Upper lobe of right lung (tissue), 1 donor: ENCODE data around the gene P3H2. TPM values are rescaled to one million over a fixed set of nuclear protein-coding genes. Genes with fewer than 3 reads are reported as not detected.
A peak's percentile ranks its signal among the peaks of the same experiment; 100 is the strongest.

ENCODE experiments used
- ATAC-seq: fragments of 200-7000 bp; cut with Tn5 transposase; one replicate; pipeline ENCODE4 v1.9.1; 2020; ENCODE audit warnings: mild to moderate bottlenecking, moderate library complexity
- DNase-seq: peaks from one replicate; pipeline ENCODE4 v3.0.0-alpha.2; 2020
- H3K27ac ChIP-seq: fragments of 200-600 bp; one replicate; pipeline ENCODE4 v1.8.0; 2022
- H3K27me3 ChIP-seq: fragments of 200-600 bp; one replicate; pipeline ENCODE4 v1.8.0; 2022; ENCODE audit warnings: mild to moderate bottlenecking
- H3K36me3 ChIP-seq: fragments of 200-600 bp; one replicate; pipeline ENCODE4 v1.8.0; 2022
- H3K4me1 ChIP-seq: fragments of 200-600 bp; one replicate; pipeline ENCODE4 v1.8.0; 2022
- H3K4me3 ChIP-seq: fragments of 200-600 bp; one replicate; pipeline ENCODE4 v1.8.0; 2022; ENCODE audit warnings: mild to moderate bottlenecking
- H3K9me3 ChIP-seq: fragments of 200-600 bp; one replicate; pipeline ENCODE4 v1.8.0; 2022
- CTCF ChIP-seq: fragments of 200-600 bp; IDR thresholded peaks from one replicate; pipeline ENCODE4 v1.8.0; 2022; ENCODE audit warnings: antibody characterized with exemption
- intact Hi-C: fragments of 100-400 bp; cut with DNase I; formaldehyde crosslinking; loops from one replicate; pipeline ENCODE4 v1.11.0; 2022
- total RNA-seq: library from RNA; stranded (reverse); fragmentation: NEBNext Ultra II Directional; extraction: Animal tissue kit (Norgen Biotek cat#: 25700); gene quantifications from one replicate; pipeline ENCODE4 v1.2.1, GENCODE V29; 2021
- donor health status: DM: no; HTN: yes; CAD: no; lungs with severe emphysema.

The P3H2 gene
- total RNA-seq, 1 donor from 2014 or later, result 79.0 TPM

GRCh38 chr3:190048932-190049441, 71.7 kb downstream of the P3H2 start:
- H3K4me3 ChIP-seq, result no peak overlapping the region
- no peaks in the 10 kb centered on the region for H3K9me3 ChIP-seq
- no peak overlapping the region for H3K27ac ChIP-seq
- H3K36me3 ChIP-seq, result no peaks in the 10 kb centered on the region
- H3K4me1 ChIP-seq, result peaks cover 3% of the 10 kb centered on the region
- no peak for DNase-seq
- no peak for TF ChIP-seq CTCF
- H3K27me3 ChIP-seq, result no peaks in the 10 kb centered on the region
- intact Hi-C loops, result no loop called here
- ATAC-seq, result no peak

GRCh38 chr3:190044974-190045373, 75.7 kb downstream of the P3H2 start:
- no peak for ATAC-seq
- no peak for DNase-seq
- intact Hi-C loops, result no loop called here
- no peaks in the 10 kb centered on the region for H3K27me3 ChIP-seq
- no peak for TF ChIP-seq CTCF
- no peak overlapping the region for H3K4me3 ChIP-seq
- no peaks in the 10 kb centered on the region for H3K36me3 ChIP-seq
- peaks cover 3% of the 10 kb centered on the region for H3K4me1 ChIP-seq
- no peak overlapping the region for H3K27ac ChIP-seq
- no peaks in the 10 kb centered on the region for H3K9me3 ChIP-seq

GRCh38 chr3:190044142-190044541, 76.6 kb downstream of the P3H2 start:
- no peaks in the 10 kb centered on the region for H3K36me3 ChIP-seq
- no peaks in the 10 kb centered on the region for H3K9me3 ChIP-seq
- DNase-seq (no peak), ATAC-seq (peak; percentile 65)
- no peaks in the 10 kb centered on the region for H3K27me3 ChIP-seq
- peaks cover 3% of the 10 kb centered on the region for H3K4me1 ChIP-seq
- H3K27ac ChIP-seq, result no peak overlapping the region
- no peak for TF ChIP-seq CTCF
- no peak overlapping the region for H3K4me3 ChIP-seq
- intact Hi-C loops, result no loop called here

- H3K36me3 ChIP-seq, result no peaks in the 10 kb centered on the region
- peaks cover 2% of the 10 kb centered on the region for H3K4me1 ChIP-seq
- no peaks in the 10 kb centered on the region for H3K27me3 ChIP-seq
- TF ChIP-seq CTCF, result no peak
- H3K27ac ChIP-seq, result no peak overlapping the region
- ATAC-seq (no peak), DNase-seq (no peak)
- no peak overlapping the region for H3K4me3 ChIP-seq
- no peaks in the 10 kb centered on the region for H3K9me3 ChIP-seq
- intact Hi-C loops, result no loop called here
Observed at GRCh38 chr3:190043741-190044140, 77.0 kb downstream of the P3H2 start.

GRCh38 chr3:190042558-190042957, 78.1 kb downstream of the P3H2 start:
- ATAC-seq (no peak), DNase-seq (no peak)
- intact Hi-C loops, result no loop called here
- Histone ChIP-seq H3K27me3 (no peaks in the 10 kb centered on the region), H3K4me1 (no peaks in the 10 kb centered on the region), H3K9me3 (no peaks in the 10 kb centered on the region), H3K36me3 (no peaks in the 10 kb centered on the region), H3K4me3 (no peak overlapping the region), H3K27ac (no peak overlapping the region)
- TF ChIP-seq CTCF, result no peak

GRCh38 chr3:190041333-190042041, 79.2 kb downstream of the P3H2 start:
- no peak overlapping the region for H3K27ac ChIP-seq
- intact Hi-C loops, result no loop called here
- DNase-seq, result no peak
- no peaks in the 10 kb centered on the region for H3K9me3 ChIP-seq
- ATAC-seq, result peak; percentile 40
- no peak for TF ChIP-seq CTCF
- H3K4me3 ChIP-seq, result no peak overlapping the region
- H3K4me1 ChIP-seq, result no peaks in the 10 kb centered on the region
- H3K36me3 ChIP-seq, result no peaks in the 10 kb centered on the region
- no peaks in the 10 kb centered on the region for H3K27me3 ChIP-seq
